NCI-H1092 treated with DMSO at 0.1 percent for 48 hours (cell line): ENCODE data around the gene ZNF516.
A peak's percentile ranks its signal among the peaks of the same experiment; 100 is the strongest.
"Not testable (repeated sequence)": the region's sequence is repeated elsewhere in the genome, so short reads cannot be mapped to it uniquely, and the experiment has no call there.

ENCODE experiments used
- DNase-seq: peaks from one replicate; lab custom pipeline; 2025; lab: John Stamatoyannopoulos, UW

ZNF516 gene

GRCh38 chr18:76495006-76495370, at the start of gene ZNF516:
Gene ZNF516 (minus strand): TSS chr18:76495242. CDS start chr18:76443054, 52,188 bp downstream.
- peak; percentile 61 for DNase-seq

GRCh38 chr18:76538846-76539245, 43.8 kb upstream of the ZNF516 start:
- no peak for DNase-seq

GRCh38 chr18:76537621-76538020, 42.6 kb upstream of the ZNF516 start:
- DNase-seq, result no peak

- not testable (repeated sequence) for DNase-seq
These were observed 41.6 kb upstream of the ZNF516 start for GRCh38 chr18:76536593-76536992.

- no peak for DNase-seq
These were observed 37.8 kb upstream of the ZNF516 start for GRCh38 chr18:76532875-76533274.

- DNase-seq, result no peak
These were observed 35.8 kb upstream of the ZNF516 start for GRCh38 chr18:76530846-76531245.

GRCh38 chr18:76530391-76530790, 35.3 kb upstream of the ZNF516 start:
- no peak for DNase-seq

- DNase-seq, result no peak
These were observed 34.4 kb upstream of the ZNF516 start for GRCh38 chr18:76529433-76529811.

GRCh38 chr18:76528477-76529432, 33.7 kb upstream of the ZNF516 start:
- DNase-seq, result peak; percentile 84

- DNase-seq, result no peak
These were observed 30.9 kb upstream of the ZNF516 start for GRCh38 chr18:76525911-76526310.

GRCh38 chr18:76524900-76525698, 30.1 kb upstream of the ZNF516 start:
- DNase-seq, result peak; percentile 100

GRCh38 chr18:76524477-76524876, 29.4 kb upstream of the ZNF516 start:
- peak; percentile 52 for DNase-seq

- DNase-seq, result no peak
These were observed 27.5 kb upstream of the ZNF516 start for GRCh38 chr18:76522551-76522950.

GRCh38 chr18:76522122-76522503, 27.1 kb upstream of the ZNF516 start:
- peak; percentile 92 for DNase-seq

GRCh38 chr18:76521417-76522121, 26.5 kb upstream of the ZNF516 start:
- peak; percentile 92 for DNase-seq

- peak; percentile 94 for DNase-seq
These were observed 24.0 kb upstream of the ZNF516 start for GRCh38 chr18:76518860-76519538.

- peak; percentile 94 for DNase-seq
These were observed 23.2 kb upstream of the ZNF516 start for GRCh38 chr18:76518123-76518859.

GRCh38 chr18:76515576-76515975, 20.5 kb upstream of the ZNF516 start:
- no peak for DNase-seq

GRCh38 chr18:76514573-76514972, 19.5 kb upstream of the ZNF516 start:
- no peak for DNase-seq

GRCh38 chr18:76507830-76508385, 12.9 kb upstream of the ZNF516 start:
- DNase-seq, result no peak
